Suprapubic skin (tissue), 4 donors: Measurements from ENCODE around the gene CYP21A2. TPM values are rescaled to one million over a fixed set of nuclear protein-coding genes. Genes with fewer than 3 reads are reported as not detected.
A peak's percentile ranks its signal among the peaks of the same experiment; 100 is the strongest.
"Not testable (repeated sequence)": the region's sequence is repeated elsewhere in the genome, so short reads cannot be mapped to it uniquely, and the experiment has no call there.

Experiments
- DNase-seq, 2 donors: peaks; one replicate each; pipeline ENCODE4 v3.0.0-alpha.2; 2019; ENCODE audit warnings: low spot score in 2 of 2
- H3K27ac ChIP-seq: fragments of 200-600 bp; sonication (generic); one replicate; pipeline ENCODE4 v1.5.1; 2019
- H3K27me3 ChIP-seq: fragments of 200-600 bp; sonication (generic); one replicate; pipeline ENCODE4 v1.5.1; 2019
- H3K36me3 ChIP-seq: fragments of 200-600 bp; sonication (generic); one replicate; pipeline ENCODE4 v1.5.1; 2019
- H3K4me1 ChIP-seq: fragments of 200-600 bp; sonication (generic); one replicate; pipeline ENCODE4 v1.5.1; 2019
- H3K4me3 ChIP-seq: fragments of 200-600 bp; sonication (generic); one replicate; pipeline ENCODE4 v1.5.1; 2019; ENCODE audit warnings: mild to moderate bottlenecking
- H3K9me3 ChIP-seq: fragments of 200-600 bp; sonication (generic); one replicate; pipeline ENCODE4 v1.5.1; 2019
- WGBS: methylation state at CpG from one replicate; pipeline ENCODE4 v1.1.5; 2018; 5-methylcytosine and 5-hydroxymethylcytosine counted together
- total RNA-seq, 4 donors: library from RNA; depleted of rRNA; stranded (reverse); fragments of >200 nt; gene quantifications; one replicate each; pipeline ENCODE4 v1.1.0, GENCODE V29; 2016

CYP21A2 gene
- total RNA-seq: 1 to 10 TPM in 1 of 4 donors, under 1 TPM in 1, not detected in 2; 0.39 to 2.3 TPM

DNA sequence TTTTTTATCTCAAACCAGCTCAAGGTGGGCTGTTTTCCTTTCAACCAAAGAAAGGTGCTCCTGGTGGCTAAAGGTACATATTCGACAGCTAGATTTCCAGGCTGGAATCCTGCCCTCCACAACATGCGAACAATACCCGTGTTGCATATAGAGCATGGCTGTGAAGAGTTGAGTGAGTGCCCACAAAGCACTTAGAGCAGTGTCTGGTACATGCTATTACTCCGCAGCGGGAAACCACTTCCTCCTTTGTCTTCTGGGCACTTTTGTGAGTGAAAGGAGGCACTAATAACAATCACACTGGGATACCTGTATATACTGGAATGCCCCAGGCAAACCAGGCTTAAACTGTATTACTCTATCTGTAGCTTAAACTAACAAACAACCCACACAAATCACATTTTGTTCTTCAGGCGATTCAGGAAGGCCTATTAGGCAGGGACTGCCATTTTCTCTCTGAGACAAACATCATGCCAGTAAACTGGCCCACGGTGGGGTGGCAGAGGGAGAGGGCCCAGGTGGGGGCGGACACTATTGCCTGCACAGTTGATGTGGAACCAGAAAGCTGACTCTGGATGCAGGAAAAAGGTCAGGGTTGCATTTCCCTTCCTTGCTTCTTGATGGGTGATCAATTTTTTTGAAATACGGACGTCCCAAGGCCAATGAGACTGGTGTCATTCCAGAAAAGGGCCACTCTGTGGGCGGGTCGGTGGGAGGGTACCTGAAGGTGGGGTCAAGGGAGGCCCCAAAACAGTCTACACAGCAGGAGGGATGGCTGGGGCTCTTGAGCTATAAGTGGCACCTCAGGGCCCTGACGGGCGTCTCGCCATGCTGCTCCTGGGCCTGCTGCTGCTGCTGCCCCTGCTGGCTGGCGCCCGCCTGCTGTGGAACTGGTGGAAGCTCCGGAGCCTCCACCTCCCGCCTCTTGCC, at the start of gene CYP21A2:
Gene CYP21A2 (plus strand): TSS at position 818 of the 927 bp plus-strand sequence. CDS start 8 bp downstream, at position 826.
- not testable (repeated sequence) for H3K36me3 ChIP-seq, H3K9me3 ChIP-seq, H3K27ac ChIP-seq, H3K4me3 ChIP-seq, H3K27me3 ChIP-seq, H3K4me1 ChIP-seq
- WGBS: 69% methylated on average over 8 of the region's 19 CpGs
- peak in 1 of 2 donors; percentile 59 for DNase-seq

- H3K27ac ChIP-seq, H3K9me3 ChIP-seq, H3K27me3 ChIP-seq, H3K4me1 ChIP-seq, DNase-seq, H3K36me3 ChIP-seq, H3K4me3 ChIP-seq: not testable (repeated sequence)
- no CpG with 5 or more reads among the region's 10 CpGs for WGBS
These were observed 48.9 kb upstream of the CYP21A2 start for GRCh38 chr6:31989363-31989762.

GRCh38 chr6:31994421-31994820, 43.8 kb upstream of the CYP21A2 start:
- not testable (repeated sequence) for H3K4me3 ChIP-seq, H3K36me3 ChIP-seq, H3K9me3 ChIP-seq, H3K27me3 ChIP-seq, H3K4me1 ChIP-seq, DNase-seq, H3K27ac ChIP-seq
- WGBS: no CpG with 5 or more reads among the region's 14 CpGs

- WGBS: 92% methylated on average over 5 of the region's 6 CpGs
These were observed 41.8 kb upstream of the CYP21A2 start for GRCh38 chr6:31996385-31996784.

GRCh38 chr6:32002546-32003268, 35.5 kb upstream of the CYP21A2 start:
- H3K36me3 ChIP-seq, H3K9me3 ChIP-seq, H3K27me3 ChIP-seq, H3K27ac ChIP-seq, H3K4me1 ChIP-seq, DNase-seq, H3K4me3 ChIP-seq: not testable (repeated sequence)
- no CpG with 5 or more reads among the region's 15 CpGs for WGBS

More at GRCh38 chr6:31996385-31996784, 41.8 kb upstream of the CYP21A2 start:
- H3K4me3 ChIP-seq, H3K9me3 ChIP-seq, H3K27ac ChIP-seq, H3K4me1 ChIP-seq, H3K27me3 ChIP-seq, H3K36me3 ChIP-seq: not testable (repeated sequence)
- DNase-seq: peak in 1 of 2 donors; percentile 44

DNA sequence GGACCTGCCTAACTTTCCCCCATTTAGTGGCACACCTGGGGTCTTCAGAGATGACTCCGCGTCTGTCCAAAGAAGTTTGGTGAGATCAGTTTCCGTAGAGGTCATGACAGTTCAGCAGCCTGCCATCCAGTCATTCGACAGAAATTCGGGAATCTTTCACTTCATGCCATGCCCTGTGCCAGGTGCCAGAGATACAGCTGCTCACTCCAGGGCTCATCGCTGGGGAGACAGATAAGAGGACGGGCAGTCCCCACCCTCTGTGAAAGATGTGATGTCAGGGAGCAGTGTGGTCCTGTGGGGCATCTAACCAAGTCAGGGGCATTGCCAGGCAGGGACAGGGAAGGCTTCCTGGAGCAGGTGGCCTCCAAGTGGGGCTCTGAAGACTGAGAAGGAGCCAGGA, 34.9 kb upstream of the CYP21A2 start:
- H3K27ac ChIP-seq, H3K4me3 ChIP-seq, H3K4me1 ChIP-seq, H3K36me3 ChIP-seq, DNase-seq, H3K27me3 ChIP-seq, H3K9me3 ChIP-seq: not testable (repeated sequence)
- WGBS: no CpG with 5 or more reads among the region's 7 CpGs

GRCh38 chr6:32004393-32004792, 33.8 kb upstream of the CYP21A2 start:
- not testable (repeated sequence) for H3K4me3 ChIP-seq, H3K27me3 ChIP-seq, H3K9me3 ChIP-seq, H3K36me3 ChIP-seq, H3K27ac ChIP-seq, H3K4me1 ChIP-seq
- DNase-seq: peak in 1 of 2 donors; percentile 34
- 79% methylated on average over 3 of the region's 4 CpGs for WGBS

DNA sequence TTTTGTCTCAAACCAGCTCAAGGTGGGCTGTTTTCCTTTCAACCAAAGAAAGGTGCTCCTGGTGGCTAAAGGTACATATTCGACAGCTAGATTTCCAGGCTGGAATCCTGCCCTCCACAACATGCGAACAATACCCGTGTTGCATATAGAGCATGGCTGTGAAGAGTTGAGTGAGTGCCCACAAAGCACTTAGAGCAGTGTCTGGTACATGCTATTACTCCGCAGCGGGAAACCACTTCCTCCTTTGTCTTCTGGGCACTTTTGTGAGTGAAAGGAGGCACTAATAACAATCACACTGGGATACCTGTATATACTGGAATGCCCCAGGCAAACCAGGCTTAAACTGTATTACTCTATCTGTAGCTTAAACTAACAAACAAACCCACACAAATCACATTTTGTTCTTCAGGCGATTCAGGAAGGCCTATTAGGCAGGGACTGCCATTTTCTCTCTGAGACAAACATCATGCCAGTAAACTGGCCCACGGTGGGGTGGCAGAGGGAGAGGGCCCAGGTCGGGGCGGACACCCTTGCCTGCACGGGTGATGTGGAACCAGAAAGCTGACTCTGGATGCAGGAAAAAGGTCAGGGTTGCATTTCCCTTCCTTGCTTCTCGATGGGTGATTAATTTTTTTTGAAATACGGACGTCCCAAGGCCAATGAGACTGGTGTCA, 33.2 kb upstream of the CYP21A2 start:
- H3K4me1 ChIP-seq, H3K4me3 ChIP-seq, H3K36me3 ChIP-seq, H3K9me3 ChIP-seq, H3K27me3 ChIP-seq: not testable (repeated sequence)
- WGBS: 70% methylated on average over 9 of the region's 13 CpGs
- peak in 1 of 2 donors; percentile 7 for DNase-seq
- peak overlapping the region; percentile 8 for H3K27ac ChIP-seq

DNA sequence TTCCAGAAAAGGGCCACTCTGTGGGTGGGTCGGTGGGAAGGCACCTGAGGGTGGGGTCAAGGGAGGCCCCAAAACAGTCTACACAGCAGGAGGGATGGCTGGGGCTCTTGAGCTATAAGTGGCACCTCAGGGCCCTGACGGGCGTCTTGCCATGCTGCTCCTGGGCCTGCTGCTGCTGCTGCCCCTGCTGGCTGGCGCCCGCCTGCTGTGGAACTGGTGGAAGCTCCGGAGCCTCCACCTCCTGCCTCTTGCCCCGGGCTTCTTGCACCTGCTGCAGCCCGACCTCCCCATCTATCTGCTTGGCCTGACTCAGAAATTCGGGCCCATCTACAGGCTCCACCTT, 32.7 kb upstream of the CYP21A2 start:
- peak; percentile 5 to 48 for DNase-seq
- peak overlapping the region; percentile 8 for H3K27ac ChIP-seq
- 82% methylated on average over 7 of the region's 9 CpGs for WGBS
- not testable (repeated sequence) for H3K4me3 ChIP-seq, H3K4me1 ChIP-seq, H3K36me3 ChIP-seq, H3K27me3 ChIP-seq, H3K9me3 ChIP-seq

GRCh38 chr6:32005991-32006529, 32.2 kb upstream of the CYP21A2 start:
- WGBS: 87% methylated on average over 8 of the region's 8 CpGs
- H3K27ac ChIP-seq, H3K9me3 ChIP-seq, H3K4me1 ChIP-seq, H3K27me3 ChIP-seq, H3K4me3 ChIP-seq, H3K36me3 ChIP-seq: not testable (repeated sequence)
- DNase-seq: peak; percentile 14 to 49

DNA sequence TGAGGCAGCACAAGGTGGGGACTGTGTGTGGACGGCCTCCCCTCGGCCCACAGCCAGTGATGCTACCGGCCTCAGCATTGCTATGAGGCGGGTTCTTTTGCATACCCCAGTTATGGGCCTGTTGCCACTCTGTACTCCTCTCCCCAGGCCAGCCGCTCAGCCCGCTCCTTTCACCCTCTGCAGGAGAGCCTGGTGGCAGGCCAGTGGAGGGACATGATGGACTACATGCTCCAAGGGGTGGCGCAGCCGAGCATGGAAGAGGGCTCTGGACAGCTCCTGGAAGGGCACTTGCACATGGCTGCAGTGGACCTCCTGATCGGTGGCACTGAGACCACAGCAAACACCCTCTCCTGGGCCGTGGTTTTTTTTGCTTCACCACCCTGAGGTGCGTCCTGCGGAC, 31.1 kb upstream of the CYP21A2 start:
- H3K4me3 ChIP-seq, H3K36me3 ChIP-seq, H3K9me3 ChIP-seq, H3K27me3 ChIP-seq, H3K27ac ChIP-seq, H3K4me1 ChIP-seq: not testable (repeated sequence)
- DNase-seq: peak; percentile 22 to 49
- 88% methylated on average over 9 of the region's 12 CpGs for WGBS

DNA sequence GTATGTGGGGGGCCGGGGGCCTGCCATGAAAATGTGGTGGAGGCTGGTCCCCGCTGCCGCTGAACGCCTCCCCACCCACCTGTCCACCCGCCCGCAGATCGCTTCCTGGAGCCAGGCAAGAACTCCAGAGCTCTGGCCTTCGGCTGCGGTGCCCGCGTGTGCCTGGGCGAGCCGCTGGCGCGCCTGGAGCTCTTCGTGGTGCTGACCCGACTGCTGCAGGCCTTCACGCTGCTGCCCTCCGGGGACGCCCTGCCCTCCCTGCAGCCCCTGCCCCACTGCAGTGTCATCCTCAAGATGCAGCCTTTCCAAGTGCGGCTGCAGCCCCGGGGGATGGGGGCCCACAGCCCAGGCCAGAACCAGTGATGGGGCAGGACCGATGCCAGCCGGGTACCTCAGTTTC, 30.2 kb upstream of the CYP21A2 start:
- peak in 1 of 2 donors; percentile 11 for DNase-seq
- not testable (repeated sequence) for H3K9me3 ChIP-seq, H3K4me1 ChIP-seq, H3K4me3 ChIP-seq, H3K36me3 ChIP-seq, H3K27me3 ChIP-seq, H3K27ac ChIP-seq
- WGBS: no CpG with 5 or more reads among the region's 24 CpGs

- not testable (repeated sequence) for H3K4me1 ChIP-seq, H3K27ac ChIP-seq, H3K27me3 ChIP-seq, H3K9me3 ChIP-seq, H3K36me3 ChIP-seq, H3K4me3 ChIP-seq
- 45% methylated on average over 5 of the region's 12 CpGs for WGBS
- DNase-seq: peak; percentile 9 to 17
These were observed 29.6 kb upstream of the CYP21A2 start for GRCh38 chr6:32008616-32009015.

DNA sequence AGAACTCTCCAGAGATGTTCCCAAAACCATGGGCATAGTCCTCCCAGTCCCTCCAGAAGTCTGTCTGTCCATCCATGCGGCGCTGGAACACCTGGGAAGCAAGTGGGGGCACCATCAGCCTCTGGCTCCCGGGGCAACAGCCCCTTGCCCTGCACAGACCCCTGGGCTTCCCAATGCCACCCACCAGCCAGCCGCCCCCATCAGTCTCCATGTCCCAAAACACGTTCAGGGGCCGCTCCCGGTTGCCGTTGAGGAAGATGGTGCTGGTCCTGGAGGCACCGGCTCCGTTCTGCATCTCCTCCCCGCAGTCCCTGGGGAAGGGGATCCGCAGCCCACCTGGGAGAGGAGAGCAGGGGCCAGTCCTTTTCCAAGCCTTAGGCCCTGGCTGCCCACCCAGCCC, 28.7 kb upstream of the CYP21A2 start:
- not testable (repeated sequence) for H3K36me3 ChIP-seq, H3K27me3 ChIP-seq, H3K4me3 ChIP-seq, H3K9me3 ChIP-seq, H3K27ac ChIP-seq, H3K4me1 ChIP-seq
- WGBS: 93% methylated on average over 9 of the region's 12 CpGs
- DNase-seq: peak; percentile 4 to 11
